Progenitor cell of endocrine pancreas (in vitro differentiated cells): Measurements from ENCODE around the gene RAD51AP2. TPM values are rescaled to one million over a fixed set of nuclear protein-coding genes. Genes with fewer than 3 reads are reported as not detected.

ENCODE experiments used
- DNase-seq: peaks from one replicate; pipeline ENCODE4 v3.0.0; 2021; ENCODE audit warnings: low spot score; ENCODE audit not compliant: unreplicated experiment
- H3K27ac Mint-ChIP-seq: 2 replicates; pipeline ENCODE4 v1.8.0; 2021; ENCODE audit warnings: mild to moderate bottlenecking, moderate library complexity, mixed read lengths
- H3K27me3 Mint-ChIP-seq: 2 replicates; pipeline ENCODE4 v1.8.0; 2021; ENCODE audit warnings: mixed read lengths
- H3K36me3 Mint-ChIP-seq: 2 replicates; pipeline ENCODE4 v1.8.0; 2022; ENCODE audit warnings: mixed read lengths; ENCODE audit not compliant: insufficient read depth
- H3K4me1 Mint-ChIP-seq: 2 replicates; pipeline ENCODE4 v1.8.0; 2021; ENCODE audit warnings: low read depth, mixed read lengths
- H3K4me3 Mint-ChIP-seq: 2 replicates; pipeline ENCODE4 v1.8.0; 2021; ENCODE audit warnings: low read depth, mild to moderate bottlenecking, moderate library complexity, mixed read lengths
- H3K9me3 Mint-ChIP-seq: 2 replicates; pipeline ENCODE4 v1.8.0; 2021; ENCODE audit warnings: low read depth, mixed read lengths
- CTCF ChIP-seq: fragments of 200-600 bp; sonication (generic); IDR thresholded peaks from one replicate; pipeline ENCODE4 v1.5.0; 2021; ENCODE audit warnings: antibody characterized with exemption, mild to moderate bottlenecking; ENCODE audit not compliant: unreplicated experiment
- total RNA-seq: library from RNA; stranded (reverse); gene quantifications from 2 replicates; pipeline ENCODE4 v1.2.1, GENCODE V29; 2021

RAD51AP2 gene
- total RNA-seq, 1 donor from 2014 or later, result 0.07 TPM

- H3K27me3 Mint-ChIP-seq, result peaks cover 57% of the 10 kb centered on the region
- no peaks in the 10 kb centered on the region for H3K36me3 Mint-ChIP-seq
- peaks cover 19% of the 10 kb centered on the region for H3K4me1 Mint-ChIP-seq
- peak overlapping the region; percentile 78 for H3K4me3 Mint-ChIP-seq
- no peak for DNase-seq
- H3K9me3 Mint-ChIP-seq, result no peaks in the 10 kb centered on the region
- H3K27ac Mint-ChIP-seq, result peak overlapping the region; percentile 85
- TF ChIP-seq CTCF, result no peak
Observed at GRCh38 chr2:17540813-17541530, 22.7 kb upstream of the RAD51AP2 start.

GRCh38 chr2:17540093-17540812 is 22.0 kb upstream of the RAD51AP2 start, which contains the start of gene VSNL1:
Gene VSNL1, plus strand, starts transcription at chr2:17540696. Its CDS starts 51,379 bp downstream, at chr2:17592075.
- no peaks in the 10 kb centered on the region for H3K36me3 Mint-ChIP-seq
- peak; percentile 93 for DNase-seq
- peaks cover 19% of the 10 kb centered on the region for H3K4me1 Mint-ChIP-seq
- H3K9me3 Mint-ChIP-seq, result no peaks in the 10 kb centered on the region
- H3K27ac Mint-ChIP-seq, result peak within 1 kb of the TSS; percentile 85
- peak within 1 kb of the TSS; percentile 78 for H3K4me3 Mint-ChIP-seq
- TF ChIP-seq CTCF, result no peak
- peaks cover 62% of the 10 kb centered on the region for H3K27me3 Mint-ChIP-seq

- DNase-seq, result no peak
- peaks cover 65% of the 10 kb centered on the region for H3K27me3 Mint-ChIP-seq
- TF ChIP-seq CTCF, result no peak
- peak overlapping the region; percentile 78 for H3K4me3 Mint-ChIP-seq
- H3K36me3 Mint-ChIP-seq, result no peaks in the 10 kb centered on the region
- peaks cover 19% of the 10 kb centered on the region for H3K4me1 Mint-ChIP-seq
- peak overlapping the region; percentile 85 for H3K27ac Mint-ChIP-seq
- H3K9me3 Mint-ChIP-seq, result no peaks in the 10 kb centered on the region
Observed at GRCh38 chr2:17539611-17540092, 21.4 kb upstream of the RAD51AP2 start.

- Mint-ChIP-seq H3K9me3 (no peaks in the 10 kb centered on the region), H3K4me3 (peak overlapping the region; percentile 78), H3K4me1 (peaks cover 19% of the 10 kb centered on the region), H3K27me3 (peaks cover 61% of the 10 kb centered on the region), H3K36me3 (no peaks in the 10 kb centered on the region), H3K27ac (peak overlapping the region; percentile 31)
- DNase-seq, result peak; percentile 66
- TF ChIP-seq CTCF, result peak; percentile 13
Observed at GRCh38 chr2:17538844-17539554, 20.8 kb upstream of the RAD51AP2 start.
